NCI-H2196 treated with DMSO at 0.1 percent for 48 hours (cell line): ENCODE measurements around the gene CDK16.

Source experiments
- DNase-seq: peaks from one replicate; lab custom pipeline; 2025; ENCODE audit not compliant: unreplicated experiment; lab: John Stamatoyannopoulos, UW

CDK16 gene

DNA sequence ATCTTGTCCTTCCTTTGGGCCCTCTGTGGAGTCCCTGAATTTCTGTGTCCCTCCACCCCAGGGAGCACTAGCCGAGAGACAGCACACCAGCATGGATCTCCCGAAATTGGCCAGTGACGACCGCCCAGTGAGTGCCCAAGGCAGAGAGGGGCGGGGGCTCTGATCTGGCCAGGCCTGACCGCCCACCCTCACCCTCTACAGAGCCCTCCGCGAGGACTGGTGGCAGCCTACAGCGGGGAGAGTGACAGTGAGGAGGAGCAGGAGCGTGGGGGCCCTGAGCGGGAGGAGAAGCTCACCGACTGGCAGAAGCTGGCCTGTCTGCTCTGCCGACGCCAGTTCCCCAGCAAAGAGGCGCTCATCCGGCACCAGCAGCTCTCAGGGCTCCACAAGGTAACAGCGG is 33.2 kb upstream of the CDK16 start:
- no peak for DNase-seq

DNA sequence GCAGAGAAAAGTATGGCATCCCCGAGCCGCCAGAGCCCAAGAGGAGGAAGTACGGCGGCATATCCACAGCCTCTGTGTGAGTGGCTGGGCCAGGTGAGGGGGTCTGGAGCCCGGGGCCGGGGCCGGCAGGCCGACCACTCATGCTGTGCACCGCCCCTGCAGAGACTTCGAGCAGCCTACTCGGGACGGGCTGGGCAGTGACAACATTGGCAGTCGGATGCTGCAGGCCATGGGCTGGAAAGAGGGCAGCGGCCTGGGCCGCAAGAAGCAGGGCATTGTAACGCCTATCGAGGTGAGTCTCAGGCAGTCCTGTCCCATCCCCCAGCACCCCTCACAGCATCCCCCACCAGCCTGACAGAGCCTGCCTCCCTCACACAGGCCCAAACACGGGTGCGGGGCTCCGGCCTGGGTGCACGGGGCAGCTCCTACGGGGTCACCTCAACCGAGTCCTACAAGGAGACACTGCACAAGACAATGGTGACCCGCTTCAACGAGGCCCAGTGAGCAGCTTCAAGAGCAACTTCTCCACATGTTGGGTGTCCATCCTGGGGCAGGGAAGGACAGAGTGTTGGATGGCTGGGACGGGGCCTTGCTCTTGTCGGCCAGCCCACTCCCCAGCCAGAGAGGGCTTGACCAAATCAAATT is 32.3 kb upstream of the CDK16 start:
- no peak for DNase-seq

DNA sequence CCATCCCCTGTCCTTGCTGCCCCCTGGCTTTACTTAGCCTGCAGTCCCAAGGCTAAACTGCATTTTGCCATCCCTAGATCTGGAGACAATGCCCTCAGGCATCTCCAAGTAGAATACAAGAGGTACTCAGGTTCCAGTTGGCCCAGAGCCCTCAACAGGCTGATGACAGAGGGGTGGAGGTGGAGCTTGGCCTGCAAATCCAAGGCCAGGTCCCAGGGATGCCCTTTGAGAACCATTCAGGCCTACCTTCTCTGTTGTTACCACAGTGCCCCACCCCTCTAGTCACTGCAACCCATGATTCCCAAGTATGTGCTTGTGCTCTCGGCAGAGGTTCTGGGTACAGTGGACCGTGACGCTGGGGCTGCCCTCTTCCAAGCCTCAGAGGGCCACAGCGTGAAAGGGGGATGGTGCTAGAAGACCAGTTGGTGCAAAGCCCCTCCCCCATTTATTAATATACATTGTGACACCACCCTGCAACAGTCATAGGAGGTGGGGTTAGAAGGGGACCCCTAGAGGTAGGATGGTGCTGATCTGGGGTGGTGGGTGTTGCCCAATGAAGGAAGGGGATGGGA is 31.3 kb upstream of the CDK16 start:
- DNase-seq, result peak; percentile 15

DNA sequence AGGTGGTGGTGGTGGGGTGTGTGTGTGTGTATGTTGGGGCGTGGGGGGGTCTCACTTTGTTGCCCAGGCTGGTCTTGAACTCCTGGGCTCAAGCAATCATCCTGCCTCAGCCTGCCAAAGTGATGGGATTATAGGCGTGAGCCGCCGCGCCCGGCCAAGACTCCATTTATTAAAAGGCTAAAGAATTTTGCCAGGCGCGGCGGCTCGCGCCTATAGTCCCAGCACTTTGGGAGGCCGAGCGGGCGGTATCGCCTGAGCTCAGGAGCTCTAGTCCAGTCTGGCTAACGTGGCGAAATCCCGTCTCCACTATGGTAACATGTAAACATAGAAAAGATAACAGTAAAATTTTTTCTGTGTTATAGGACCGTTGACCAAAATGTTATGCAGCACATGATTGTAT is 28.6 kb upstream of the CDK16 start:
- DNase-seq, result no peak

DNA sequence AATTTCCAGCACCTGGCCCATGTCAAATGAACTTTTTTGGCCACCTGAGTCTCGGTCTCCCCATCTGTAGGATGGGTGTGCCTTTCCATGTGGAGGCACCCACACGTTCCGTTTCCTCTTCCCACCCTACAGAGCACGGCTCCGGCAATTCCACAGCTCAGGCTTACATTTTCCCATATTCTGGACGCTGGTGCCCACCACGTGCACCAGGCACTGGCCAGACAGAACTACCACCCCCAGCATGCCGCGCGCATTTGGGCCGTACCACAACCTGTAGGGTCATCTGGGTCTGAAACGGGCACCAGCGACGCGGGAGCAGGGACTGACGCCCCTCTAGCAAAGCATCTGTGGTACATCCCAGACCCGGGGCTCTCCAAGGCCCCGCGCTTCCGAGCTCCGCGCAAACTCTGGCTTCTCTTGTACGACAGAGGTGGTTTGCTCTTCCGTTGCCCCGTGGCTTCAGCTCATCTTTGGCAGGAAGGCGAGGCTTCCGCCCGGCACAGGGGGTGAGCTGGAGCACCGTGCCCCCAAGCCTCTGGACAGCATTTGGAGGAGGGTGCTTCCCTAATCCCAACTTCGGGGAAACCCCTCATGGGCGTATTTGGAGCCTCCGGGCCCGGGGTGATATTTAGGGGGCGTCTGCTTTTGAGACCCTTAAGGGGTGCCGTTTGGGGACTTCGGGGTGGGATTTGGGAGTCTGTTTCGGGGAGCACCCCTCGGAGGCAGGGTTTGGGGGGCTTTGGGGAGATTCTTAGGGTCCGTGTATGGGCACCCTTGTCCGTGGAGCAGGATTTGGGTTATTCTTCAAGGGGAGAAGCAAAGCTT is 27.8 kb upstream of the CDK16 start:
- peak; percentile 74 for DNase-seq

DNA sequence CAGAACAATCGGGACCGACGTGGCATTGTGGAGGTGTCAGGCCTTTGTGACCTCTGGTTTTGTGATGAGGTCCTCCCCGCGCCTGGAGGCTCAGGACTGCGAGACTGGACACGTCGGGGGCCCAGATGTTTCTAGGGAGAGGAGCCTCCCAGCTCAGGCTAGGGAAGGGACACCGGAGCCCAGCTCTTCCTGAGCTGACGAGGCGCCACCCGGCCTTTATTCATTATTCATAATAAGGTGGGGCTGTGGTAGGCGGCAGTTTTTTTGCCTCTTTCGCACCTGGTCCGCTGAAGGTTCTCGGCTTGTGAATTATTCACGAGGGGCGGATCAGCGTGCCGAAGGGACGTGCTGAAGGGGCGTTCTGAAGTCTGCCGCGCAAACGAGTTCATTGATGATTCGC is 27.1 kb upstream of the CDK16 start:
- DNase-seq, result no peak

DNA sequence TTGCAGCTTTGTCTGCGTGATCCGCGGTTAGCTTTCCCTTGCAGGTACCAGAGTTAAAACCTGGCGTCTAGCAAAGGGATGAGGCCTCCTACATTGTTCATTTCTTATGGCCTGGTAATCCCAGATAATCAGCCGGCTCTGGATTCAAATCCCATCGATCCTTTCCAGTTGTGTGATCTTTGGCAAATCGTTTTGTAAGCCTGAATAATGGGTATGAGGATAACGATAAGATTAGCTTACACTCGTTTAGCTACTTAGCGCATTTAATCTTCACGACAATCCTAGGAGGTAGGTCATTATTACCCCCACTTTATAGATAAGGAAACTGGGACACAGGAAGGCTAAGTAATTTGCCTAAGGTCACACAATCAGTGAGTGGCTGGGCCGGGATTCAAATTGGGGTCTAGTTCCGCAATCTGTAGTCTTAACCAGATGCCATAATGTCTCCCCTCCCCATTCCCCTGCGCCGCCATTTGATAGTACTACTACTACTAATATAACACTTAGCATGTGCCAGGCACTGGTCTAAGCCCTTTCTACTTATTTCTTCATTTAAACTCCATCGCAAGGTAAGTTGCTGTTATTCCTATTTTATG is 26.6 kb upstream of the CDK16 start:
- DNase-seq, result no peak

DNA sequence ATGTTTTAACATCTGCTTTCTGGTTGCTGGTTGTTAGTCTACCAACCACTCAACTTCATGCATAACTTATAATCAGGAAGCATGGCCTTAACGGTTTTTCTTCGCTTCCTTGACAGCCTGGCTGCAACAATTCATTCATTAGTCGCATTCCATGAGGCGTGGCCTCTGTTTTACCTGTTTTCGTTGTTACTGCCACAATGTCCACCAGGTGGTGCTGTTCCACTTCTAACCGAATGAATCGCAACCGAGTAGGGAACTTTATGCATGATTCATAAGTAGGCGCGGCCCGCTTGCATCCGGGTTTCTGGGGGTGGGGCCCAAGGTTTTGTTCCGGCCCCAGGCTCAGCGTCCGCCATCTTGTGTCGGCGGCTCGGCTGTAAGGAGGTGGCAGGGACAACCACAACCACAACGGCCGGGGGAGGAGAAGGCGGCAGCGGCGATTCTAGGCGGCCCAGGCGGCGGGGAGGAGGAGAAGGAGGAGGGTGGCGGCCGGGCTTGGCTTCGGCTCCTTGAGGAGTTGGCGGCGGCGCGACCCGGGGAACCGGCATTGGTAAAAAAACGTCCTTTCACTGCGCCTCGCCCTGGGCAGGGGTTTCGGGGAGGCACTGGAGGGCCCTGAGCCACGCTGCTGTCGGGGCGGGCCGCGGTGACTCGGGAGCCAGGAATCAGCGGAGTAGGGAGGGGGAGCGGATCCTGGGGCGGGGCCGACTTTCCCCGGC is 24.8 kb upstream of the CDK16 start, which contains the start of gene UBA1:
Gene UBA1, plus strand, starts transcription at position 355 of the 719 bp plus-strand sequence. CDS start 4,974 bp downstream, outside the sequence.
- DNase-seq, result peak; percentile 78

DNA sequence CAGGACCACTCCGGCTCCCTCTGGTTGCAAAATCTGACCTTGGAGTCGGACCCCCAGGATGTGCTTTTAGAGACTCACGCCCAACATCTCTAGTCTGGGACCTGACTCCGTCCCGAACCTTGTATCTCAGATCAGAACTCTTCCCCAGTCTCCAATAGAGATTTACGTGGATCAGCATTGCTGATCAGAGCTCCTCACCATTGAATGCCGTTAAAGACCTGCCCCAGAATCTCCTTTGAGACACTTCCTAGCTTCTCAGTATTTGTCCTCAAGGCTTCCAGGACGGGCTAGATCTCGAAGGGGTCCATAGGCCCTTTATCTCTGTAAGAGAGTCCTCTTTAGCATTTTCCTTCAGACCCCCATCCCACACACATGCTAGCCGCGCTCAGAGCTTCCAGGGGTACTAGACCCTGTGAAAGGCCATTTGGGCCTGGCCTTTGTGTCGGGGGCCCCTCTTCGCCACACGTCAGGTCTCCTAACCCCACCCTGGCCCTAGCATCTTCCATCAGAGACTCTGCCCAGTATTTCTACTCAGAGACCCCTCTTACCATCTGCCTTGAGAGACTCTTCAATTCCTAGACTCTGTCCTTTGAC is 24.2 kb upstream of the CDK16 start:
- no peak for DNase-seq

DNA sequence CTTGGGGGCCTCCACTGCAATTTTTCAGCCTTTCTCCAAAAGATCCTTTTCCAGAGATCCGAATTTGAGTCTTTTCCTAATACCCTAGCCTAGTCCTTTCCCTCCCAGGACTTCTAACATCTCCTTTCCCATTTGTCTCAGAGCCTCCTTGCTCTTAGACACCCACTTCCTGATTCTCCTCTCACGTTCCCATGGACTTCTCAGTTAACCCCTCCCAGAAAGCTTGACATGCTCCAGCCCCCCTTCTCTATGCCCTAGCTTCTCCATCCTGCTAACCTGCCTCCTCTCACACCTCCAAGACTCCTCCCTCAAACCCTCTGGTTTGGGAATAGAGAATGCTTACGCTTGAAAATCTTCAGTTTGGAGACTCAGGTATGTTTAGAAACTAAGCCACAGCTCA is 22.4 kb upstream of the CDK16 start:
- DNase-seq, result no peak

DNA sequence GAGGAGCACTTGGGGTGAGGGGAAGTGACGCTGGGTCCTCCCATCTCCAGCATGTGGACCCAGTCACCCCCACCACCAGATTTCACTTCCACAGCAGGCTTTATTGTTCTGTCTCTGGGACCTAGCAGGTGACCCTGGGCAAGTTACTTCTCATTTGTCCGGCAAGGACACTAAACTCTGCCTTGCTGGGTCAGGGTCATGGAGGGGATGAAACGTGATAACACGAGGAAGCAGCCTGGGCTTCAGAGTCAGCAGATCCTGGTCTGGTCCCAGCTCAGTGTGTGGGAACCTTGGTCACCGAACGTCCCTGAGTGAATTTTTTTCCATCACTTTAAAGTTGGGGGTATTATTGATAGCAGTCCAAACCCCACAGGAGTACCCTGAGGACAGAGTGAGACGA is 21.0 kb upstream of the CDK16 start:
- no peak for DNase-seq

DNA sequence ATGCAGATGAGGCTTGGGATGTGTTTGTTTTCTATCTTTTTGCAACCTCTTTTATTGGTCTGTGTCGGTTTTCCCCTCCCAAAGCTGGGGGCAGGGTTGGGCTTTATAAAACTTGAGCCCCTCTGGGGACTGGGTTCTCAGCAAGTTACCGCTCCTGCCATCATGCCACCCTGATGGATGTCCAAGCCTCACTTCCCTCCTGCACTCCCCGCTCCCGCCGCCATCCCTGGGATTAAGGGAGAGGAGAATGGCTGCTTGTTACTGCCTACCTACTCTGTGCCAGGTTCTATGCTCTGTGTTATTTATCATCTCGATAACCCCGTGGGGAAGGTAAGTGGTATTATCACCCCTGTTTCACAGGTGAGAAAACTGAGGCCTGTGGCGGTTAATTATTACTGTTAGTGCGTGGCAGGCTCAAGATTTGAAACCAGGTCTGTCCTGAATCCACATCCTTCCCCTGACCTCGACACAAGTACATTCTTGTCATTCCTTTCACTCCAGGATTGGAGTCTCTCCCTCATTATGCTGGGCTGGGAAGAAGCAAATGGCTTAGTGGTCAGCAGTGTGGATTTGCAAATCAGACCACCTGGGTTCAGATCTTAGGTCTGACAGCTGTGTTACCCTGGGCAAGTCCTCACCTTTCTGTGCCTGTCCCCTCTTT is 20.3 kb upstream of the CDK16 start:
- no peak for DNase-seq

DNA sequence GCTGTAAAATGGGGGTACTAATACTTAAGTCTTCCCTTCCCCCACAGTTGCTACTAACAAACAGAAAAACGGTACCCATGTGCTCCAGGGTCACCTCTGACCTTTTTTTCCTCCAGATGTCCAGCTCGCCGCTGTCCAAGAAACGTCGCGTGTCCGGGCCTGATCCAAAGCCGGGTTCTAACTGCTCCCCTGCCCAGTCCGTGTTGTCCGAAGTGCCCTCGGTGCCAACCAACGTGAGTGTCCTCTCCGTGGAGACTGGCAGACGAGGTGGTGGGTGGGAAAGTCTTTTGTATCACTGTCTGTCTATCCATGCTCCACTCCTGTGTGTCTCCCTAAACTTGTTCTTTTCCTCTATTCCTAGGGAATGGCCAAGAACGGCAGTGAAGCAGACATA is 19.8 kb upstream of the CDK16 start:
- no peak for DNase-seq

DNA sequence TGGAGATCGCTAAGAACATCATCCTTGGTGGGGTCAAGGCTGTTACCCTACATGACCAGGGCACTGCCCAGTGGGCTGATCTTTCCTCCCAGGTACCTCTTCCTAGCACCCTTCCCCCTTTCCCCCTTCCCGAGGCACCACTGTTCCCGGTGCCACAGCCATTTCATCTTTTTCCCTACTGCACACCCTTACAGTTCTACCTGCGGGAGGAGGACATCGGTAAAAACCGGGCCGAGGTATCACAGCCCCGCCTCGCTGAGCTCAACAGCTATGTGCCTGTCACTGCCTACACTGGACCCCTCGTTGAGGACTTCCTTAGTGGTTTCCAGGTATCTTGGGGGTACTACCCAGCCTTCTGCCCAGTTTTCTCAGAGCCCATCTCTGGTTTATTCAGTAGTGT is 19.2 kb upstream of the CDK16 start:
- DNase-seq, result no peak

DNA sequence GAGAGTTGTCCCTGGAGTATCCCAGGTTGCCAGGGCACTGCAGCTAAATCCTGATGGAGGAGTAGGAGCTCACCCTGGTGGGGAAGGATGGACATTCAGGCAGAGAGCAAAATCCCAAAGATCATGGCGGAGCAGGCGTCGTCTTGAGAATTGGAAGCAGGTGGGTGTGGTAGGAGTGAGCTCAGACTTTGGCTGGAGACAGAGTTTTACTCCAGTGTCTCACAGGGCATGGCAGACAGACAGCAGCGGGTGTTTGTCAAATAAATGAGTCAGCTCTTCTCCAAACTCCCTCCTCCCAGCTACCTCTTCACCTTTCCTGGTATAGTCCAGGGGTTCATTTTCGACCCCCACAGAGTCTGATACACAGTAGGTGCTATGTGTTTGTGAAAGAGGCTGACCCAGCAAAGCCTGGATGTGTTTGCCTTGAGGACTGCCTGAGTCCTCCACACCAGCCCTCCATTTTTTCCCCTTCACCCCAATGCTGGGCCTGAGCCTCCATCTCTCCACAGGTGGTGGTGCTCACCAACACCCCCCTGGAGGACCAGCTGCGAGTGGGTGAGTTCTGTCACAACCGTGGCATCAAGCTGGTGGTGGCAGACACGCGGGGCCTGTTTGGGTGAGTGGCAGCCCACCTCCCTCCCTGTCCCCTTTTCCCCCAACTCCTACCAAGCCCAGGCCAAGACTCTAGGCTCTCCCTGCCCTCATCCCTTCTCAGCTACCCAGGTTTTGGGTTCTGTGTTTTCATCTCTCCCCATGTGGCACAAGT is 17.9 kb upstream of the CDK16 start:
- no peak for DNase-seq

DNA sequence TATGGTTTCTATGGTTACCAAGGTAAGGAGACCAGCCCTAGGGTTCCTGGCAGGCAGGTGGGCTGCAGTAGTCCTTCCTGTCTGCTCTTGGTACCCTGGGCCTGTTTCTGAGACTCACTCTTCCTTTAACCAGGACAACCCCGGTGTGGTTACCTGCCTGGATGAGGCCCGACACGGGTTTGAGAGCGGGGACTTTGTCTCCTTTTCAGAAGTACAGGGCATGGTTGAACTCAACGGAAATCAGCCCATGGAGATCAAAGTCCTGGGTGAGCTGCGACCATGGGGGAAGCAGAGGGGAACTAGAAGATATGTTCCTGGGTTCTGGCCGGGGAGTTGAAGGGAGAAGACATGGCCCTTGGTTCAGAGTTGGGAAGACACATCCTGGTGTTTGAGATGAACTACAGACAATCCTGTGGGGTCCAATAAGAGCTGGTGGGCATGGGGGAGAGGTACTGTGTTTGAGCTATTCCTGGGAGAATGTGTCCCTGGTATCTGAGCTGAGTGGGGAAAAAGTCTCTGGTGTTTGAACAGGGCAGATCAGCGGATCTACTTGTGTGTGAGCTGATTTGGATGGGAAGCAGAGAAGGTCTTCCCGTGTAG is 17.0 kb upstream of the CDK16 start:
- no peak for DNase-seq

DNA sequence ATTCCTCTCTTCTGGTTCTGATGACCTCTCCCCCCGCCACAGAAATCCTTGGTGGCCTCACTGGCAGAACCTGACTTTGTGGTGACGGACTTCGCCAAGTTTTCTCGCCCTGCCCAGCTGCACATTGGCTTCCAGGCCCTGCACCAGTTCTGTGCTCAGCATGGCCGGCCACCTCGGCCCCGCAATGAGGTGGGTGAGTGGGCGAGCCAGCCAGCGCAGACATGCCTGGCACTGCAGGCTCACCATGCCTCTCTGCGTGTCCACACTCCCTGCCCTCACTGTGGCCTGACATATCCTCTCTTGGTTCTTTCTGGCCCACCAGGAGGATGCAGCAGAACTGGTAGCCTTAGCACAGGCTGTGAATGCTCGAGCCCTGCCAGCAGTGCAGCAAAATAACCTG is 16.2 kb upstream of the CDK16 start:
- DNase-seq, result no peak

DNA sequence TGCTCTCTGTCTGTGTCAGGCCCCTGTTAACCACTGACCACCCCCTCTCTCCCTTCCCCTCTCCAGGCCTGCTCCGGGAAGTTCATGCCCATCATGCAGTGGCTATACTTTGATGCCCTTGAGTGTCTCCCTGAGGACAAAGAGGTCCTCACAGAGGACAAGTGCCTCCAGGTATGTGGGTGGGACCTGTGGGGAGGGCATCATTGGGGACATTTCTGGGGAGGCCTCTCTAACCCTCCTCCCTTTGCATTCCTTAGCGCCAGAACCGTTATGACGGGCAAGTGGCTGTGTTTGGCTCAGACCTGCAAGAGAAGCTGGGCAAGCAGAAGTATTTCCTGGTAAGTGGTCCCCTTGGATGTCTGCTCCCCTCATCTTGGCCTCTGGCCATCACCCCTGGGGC is 15.6 kb upstream of the CDK16 start:
- no peak for DNase-seq

DNA sequence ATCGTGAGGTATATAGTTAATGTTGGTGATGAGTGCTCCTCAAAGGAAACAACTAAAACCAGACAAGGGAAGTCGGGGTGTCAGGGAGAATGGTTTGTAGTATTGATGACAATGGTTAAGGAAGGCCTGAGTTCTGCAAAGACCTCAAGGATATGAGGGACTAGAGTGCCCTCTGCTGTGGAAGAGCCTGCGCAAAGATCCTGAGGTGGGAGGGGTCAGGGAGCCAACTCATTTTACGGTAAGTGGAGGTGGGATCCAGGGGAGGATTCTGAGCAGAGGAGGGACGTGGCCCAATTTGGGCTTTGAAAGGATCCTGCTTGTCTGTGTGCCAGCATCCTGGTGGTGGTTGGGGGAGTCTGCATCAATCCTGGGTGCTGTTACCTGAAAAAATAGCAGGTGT is 13.5 kb upstream of the CDK16 start:
- no peak for DNase-seq
